ENCODE data around the gene GRAMD2B. TPM values are rescaled to one million over a fixed set of nuclear protein-coding genes. Genes with fewer than 3 reads are reported as not detected.
"Not testable (repeated sequence)": the region's sequence is repeated elsewhere in the genome, so short reads cannot be mapped to it uniquely, and the experiment has no call there.

GRAMD2B gene
- total RNA-seq, result 10 to 100 TPM; 44.8 to 83.3 (median 55.6) TPM
- long read RNA-seq, donor 1, transcript GRAMD2B-201 (14 exons, 3,175 nt), result major isoform, 8 of 31 reads
- long read RNA-seq, donor 1, partial matches to known transcripts, result 2 of 31 reads
- long read RNA-seq, donor 1, other reads (novel, unspliced or antisense), result 16 of 31 reads
- long read RNA-seq, donor 2, partial matches to known transcripts, result 7 of 24 reads
- long read RNA-seq, donor 2, other reads (novel, unspliced or antisense), result 16 of 24 reads

GRCh38 chr5:126422994-126423788 lies at the start of gene GRAMD2B:
TSS of gene GRAMD2B (plus strand) at chr5:126423409. CDS start at chr5:126423607, 198 bp downstream.
- H3K4me3 ChIP-seq, result peak within 1 kb of the TSS; percentile 27
- H3K4me1 ChIP-seq (ENCODE audit: low read depth), result peaks cover 8% of the 10 kb centered on the region
- ATAC-seq (peak; percentile 97), DNase-seq (peak; percentile 84 to 89 (median 87))
- intact Hi-C loops (cut with DNase I, micrococcal nuclease), result no loop called here
- TF ChIP-seq CTCF (IDR thresholded peaks at IDR 0.05), result no peak
- H3K36me3 ChIP-seq (ENCODE audit: low read depth), result no peaks in the 10 kb centered on the region
- no peaks in the 10 kb centered on the region for H3K9me3 ChIP-seq

- intact Hi-C loops (cut with DNase I, micrococcal nuclease), result no loop called here
- TF ChIP-seq CTCF (IDR thresholded peaks at IDR 0.05), result no peak
- Histone ChIP-seq H3K36me3 (ENCODE audit: low read depth) (no peaks in the 10 kb centered on the region), H3K4me3 (no peak overlapping the region), H3K9me3 (no peaks in the 10 kb centered on the region), H3K4me1 (ENCODE audit: low read depth) (peaks cover 13% of the 10 kb centered on the region)
- no peak for ATAC-seq
- DNase-seq, result no peak
These were observed 49.1 kb upstream of the GRAMD2B start for GRCh38 chr5:126374109-126374416.

GRCh38 chr5:126376443-126376842 lies 46.8 kb upstream of the GRAMD2B start:
- no peak for TF ChIP-seq CTCF (IDR thresholded peaks at IDR 0.05)
- intact Hi-C loops (cut with DNase I, micrococcal nuclease), result no loop called here
- no peaks in the 10 kb centered on the region for H3K36me3 ChIP-seq (ENCODE audit: low read depth)
- H3K9me3 ChIP-seq, result no peaks in the 10 kb centered on the region
- peaks cover 3% of the 10 kb centered on the region for H3K4me1 ChIP-seq (ENCODE audit: low read depth)
- no peak for DNase-seq
- no peak overlapping the region for H3K4me3 ChIP-seq
- no peak for ATAC-seq

GRCh38 chr5:126377424-126377823 lies 45.8 kb upstream of the GRAMD2B start:
- no peak for DNase-seq
- Histone ChIP-seq H3K4me3 (no peak overlapping the region), H3K9me3 (no peaks in the 10 kb centered on the region), H3K4me1 (ENCODE audit: low read depth) (peaks cover 3% of the 10 kb centered on the region), H3K36me3 (ENCODE audit: low read depth) (no peaks in the 10 kb centered on the region)
- intact Hi-C loops (cut with DNase I, micrococcal nuclease), result no loop called here
- no peak for TF ChIP-seq CTCF (IDR thresholded peaks at IDR 0.05)
- ATAC-seq, result no peak

- H3K4me3 ChIP-seq; intact Hi-C loops (cut with DNase I, micrococcal nuclease); ATAC-seq; H3K9me3 ChIP-seq; H3K36me3 ChIP-seq (ENCODE audit: low read depth); DNase-seq: not testable (repeated sequence)
- peaks cover 18% of the 10 kb centered on the region for H3K4me1 ChIP-seq (ENCODE audit: low read depth)
These were observed 42.9 kb upstream of the GRAMD2B start for GRCh38 chr5:126380316-126380715.

- TF ChIP-seq CTCF (IDR thresholded peaks at IDR 0.05), result no peak
- H3K4me1 ChIP-seq (ENCODE audit: low read depth), result peaks cover 24% of the 10 kb centered on the region
- no peaks in the 10 kb centered on the region for H3K9me3 ChIP-seq
- H3K4me3 ChIP-seq, result no peak overlapping the region
- intact Hi-C loops (cut with DNase I, micrococcal nuclease), result no loop called here
- peak in 1 of 3 donors; percentile 67 for DNase-seq
- no peaks in the 10 kb centered on the region for H3K36me3 ChIP-seq (ENCODE audit: low read depth)
- ATAC-seq, result peak; percentile 97
These were observed 40.0 kb upstream of the GRAMD2B start for GRCh38 chr5:126383246-126383645.

Data from mucosa of descending colon (tissue), 3 donors.